ENCODE results near the gene RBM19. TPM values are rescaled to one million over a fixed set of nuclear protein-coding genes. Genes with fewer than 3 reads are reported as not detected.

Gene RBM19
- total RNA-seq, 1 donor from 2014 or later = 36.4 TPM

DNA sequence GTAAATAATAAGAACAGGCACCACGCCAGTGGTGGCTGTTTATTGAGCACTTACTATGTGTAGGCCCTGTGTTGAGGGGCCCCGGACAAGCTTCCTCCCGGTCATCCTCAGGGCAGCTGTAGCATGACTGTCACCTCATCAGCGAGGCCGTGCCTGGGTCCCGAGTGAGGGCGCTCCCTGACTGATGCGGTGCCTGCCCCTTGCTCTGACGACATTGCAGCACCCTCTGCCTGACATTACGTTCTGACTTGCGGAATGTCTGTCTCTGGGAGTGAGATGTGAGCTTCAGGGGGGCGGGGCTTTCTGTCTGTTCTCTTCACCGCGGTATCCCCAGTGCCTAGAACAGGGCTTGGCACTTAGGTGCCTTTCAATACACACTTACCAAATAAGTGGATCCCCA lies 167.6 kb downstream of the RBM19 start:
- TF ChIP-seq, protein P1, sequence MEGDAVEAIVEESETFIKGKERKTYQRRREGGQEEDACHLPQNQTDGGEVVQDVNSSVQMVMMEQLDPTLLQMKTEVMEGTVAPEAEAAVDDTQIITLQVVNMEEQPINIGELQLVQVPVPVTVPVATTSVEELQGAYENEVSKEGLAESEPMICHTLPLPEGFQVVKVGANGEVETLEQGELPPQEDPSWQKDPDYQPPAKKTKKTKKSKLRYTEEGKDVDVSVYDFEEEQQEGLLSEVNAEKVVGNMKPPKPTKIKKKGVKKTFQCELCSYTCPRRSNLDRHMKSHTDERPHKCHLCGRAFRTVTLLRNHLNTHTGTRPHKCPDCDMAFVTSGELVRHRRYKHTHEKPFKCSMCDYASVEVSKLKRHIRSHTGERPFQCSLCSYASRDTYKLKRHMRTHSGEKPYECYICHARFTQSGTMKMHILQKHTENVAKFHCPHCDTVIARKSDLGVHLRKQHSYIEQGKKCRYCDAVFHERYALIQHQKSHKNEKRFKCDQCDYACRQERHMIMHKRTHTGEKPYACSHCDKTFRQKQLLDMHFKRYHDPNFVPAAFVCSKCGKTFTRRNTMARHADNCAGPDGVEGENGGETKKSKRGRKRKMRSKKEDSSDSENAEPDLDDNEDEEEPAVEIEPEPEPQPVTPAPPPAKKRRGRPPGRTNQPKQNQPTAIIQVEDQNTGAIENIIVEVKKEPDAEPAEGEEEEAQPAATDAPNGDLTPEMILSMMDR (IDR thresholded peaks at IDR 0.05) = no peak
- Histone ChIP-seq H3K36me3 (no peaks in the 10 kb centered on the region), H3K27ac (no peak overlapping the region), H3K4me3 (no peak overlapping the region), H3K27me3 (no peaks in the 10 kb centered on the region), H3K4me1 (no peaks in the 10 kb centered on the region), H3K9me3 (no peaks in the 10 kb centered on the region)
- DNase-seq (peak; percentile 44), ATAC-seq (no peak)
- intact Hi-C loops (cut with DNase I) = no loop called here

DNA sequence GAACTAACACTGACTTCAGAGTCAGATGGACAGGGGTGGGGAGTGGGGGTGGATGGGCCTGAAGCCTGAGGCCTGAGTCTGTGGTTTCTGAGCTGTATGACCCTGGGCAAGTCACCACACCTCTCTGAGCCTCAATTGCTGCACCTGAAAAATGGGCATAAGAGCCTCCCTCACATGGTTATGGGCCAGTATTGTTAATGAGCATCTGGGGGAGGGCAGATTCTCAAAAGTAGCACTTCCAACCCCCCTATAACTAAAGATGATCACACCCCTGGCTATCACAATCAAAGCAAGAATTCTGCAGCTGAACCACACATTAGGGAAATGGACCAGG lies 168.6 kb downstream of the RBM19 start:
- H3K4me3 ChIP-seq = no peak overlapping the region
- H3K36me3 ChIP-seq = no peaks in the 10 kb centered on the region
- TF ChIP-seq, protein P1 (IDR thresholded peaks at IDR 0.05) = no peak
- no peak for ATAC-seq
- H3K27me3 ChIP-seq = no peaks in the 10 kb centered on the region
- H3K4me1 ChIP-seq = no peaks in the 10 kb centered on the region
- no peak for DNase-seq
- intact Hi-C loops (cut with DNase I) = no loop called here
- H3K9me3 ChIP-seq = no peaks in the 10 kb centered on the region
- H3K27ac ChIP-seq = no peak overlapping the region

DNA sequence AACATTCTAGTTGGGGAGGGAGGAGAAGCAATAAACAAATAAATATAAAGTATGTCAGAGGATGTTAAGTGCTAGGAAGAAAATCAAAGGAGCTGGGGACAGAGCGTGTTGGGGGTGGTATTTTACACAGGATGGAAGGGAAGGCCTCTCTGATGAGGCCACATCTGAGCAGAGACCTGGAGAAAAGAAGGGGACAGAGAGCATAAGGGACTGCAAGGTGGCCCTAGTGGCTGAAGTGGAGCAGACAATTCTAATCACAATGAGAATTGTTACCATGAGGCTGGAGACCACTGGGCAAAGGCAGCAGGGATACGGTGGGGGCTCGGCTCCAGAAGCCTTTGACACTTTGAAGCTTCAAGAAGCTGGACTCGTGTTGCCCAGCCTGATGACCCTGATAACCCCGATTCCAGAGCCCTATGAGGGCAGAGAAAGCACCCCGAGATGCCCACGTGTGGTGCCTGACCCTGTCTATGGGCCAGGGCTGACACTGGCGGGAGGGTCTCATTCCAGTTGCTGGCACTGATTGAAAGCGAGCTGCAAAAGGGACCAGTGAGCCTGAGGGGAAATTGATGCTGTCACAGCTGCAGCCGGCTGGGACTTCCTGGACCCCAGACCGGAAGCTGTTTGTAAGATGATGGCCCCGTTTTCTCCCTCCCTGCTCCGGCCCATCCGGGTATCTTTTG lies 169.1 kb downstream of the RBM19 start:
- DNase-seq = peak; percentile 40
- intact Hi-C loops (cut with DNase I) = no loop called here

DNA sequence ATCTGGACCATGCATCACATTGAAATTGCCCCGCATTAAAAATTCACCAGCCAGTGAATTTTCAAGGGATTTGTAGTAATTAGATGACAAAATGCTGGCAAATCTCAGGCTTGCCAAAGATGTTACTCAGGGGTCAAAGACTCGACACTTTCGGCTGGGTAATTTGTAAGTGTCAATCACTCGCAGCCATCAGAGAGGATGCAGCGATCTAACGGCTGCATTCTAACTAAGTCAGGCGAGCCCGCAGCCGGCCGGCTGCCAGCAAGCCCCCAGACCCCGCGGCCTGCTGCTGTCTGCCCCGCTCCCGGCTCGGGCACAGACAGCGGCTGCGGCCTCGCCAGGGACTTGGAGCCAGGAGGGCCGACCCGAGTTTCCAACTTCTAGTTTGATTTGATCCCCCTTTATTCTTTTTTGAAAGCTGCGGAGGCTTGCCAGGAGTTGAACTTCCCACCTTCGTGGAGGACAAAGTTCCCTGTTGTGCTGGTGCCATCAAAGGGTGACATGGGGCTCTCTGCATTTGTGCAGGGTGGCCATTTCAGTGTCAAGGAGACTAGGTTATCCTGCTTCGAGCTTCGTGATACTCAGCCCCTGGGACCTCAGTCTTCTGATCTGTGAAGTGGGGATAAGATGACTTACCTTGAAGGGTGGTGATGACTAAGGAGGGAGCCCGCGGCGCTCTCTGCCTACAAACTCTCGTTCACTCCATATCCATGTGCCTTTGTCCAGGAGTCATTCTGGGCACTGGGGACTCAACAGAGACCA lies 169.9 kb downstream of the RBM19 start:
- ATAC-seq (no peak), DNase-seq (peak; percentile 38)
- Histone ChIP-seq H3K9me3 (no peaks in the 10 kb centered on the region), H3K4me3 (no peak overlapping the region), H3K27me3 (no peaks in the 10 kb centered on the region), H3K36me3 (no peaks in the 10 kb centered on the region), H3K4me1 (no peaks in the 10 kb centered on the region), H3K27ac (no peak overlapping the region)
- intact Hi-C loops (cut with DNase I) = no loop called here
- TF ChIP-seq, protein P1 (IDR thresholded peaks at IDR 0.05) = no peak

More for the DNA sequence above, 169.1 kb downstream of the RBM19 start:
- Histone ChIP-seq H3K4me3 (no peak overlapping the region), H3K4me1 (no peaks in the 10 kb centered on the region), H3K9me3 (no peaks in the 10 kb centered on the region), H3K27ac (no peak overlapping the region), H3K27me3 (no peaks in the 10 kb centered on the region), H3K36me3 (no peaks in the 10 kb centered on the region)
- no peak for ATAC-seq
- TF ChIP-seq, protein P1 (IDR thresholded peaks at IDR 0.05) = no peak

DNA sequence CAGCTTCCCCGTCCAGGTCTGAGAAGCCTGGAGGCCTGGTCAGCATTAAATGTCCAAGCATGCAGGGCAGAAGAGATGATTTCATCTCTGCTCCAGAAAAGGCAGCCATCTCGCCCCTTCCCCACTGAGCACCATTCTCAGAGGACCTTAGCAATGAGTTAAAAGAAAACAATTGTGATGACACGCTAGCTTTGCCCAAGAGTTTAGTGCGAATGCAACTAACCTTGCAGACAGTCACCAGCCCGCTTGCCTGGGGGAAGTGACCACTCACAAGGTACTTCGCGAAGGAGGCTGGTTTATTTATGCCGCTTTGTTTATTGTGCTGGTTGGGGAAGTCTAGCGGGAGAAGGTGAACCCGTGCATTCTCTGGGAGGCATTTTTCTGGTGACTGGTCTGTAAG lies 170.7 kb downstream of the RBM19 start:
- no peaks in the 10 kb centered on the region for H3K9me3 ChIP-seq
- TF ChIP-seq, protein P1 (IDR thresholded peaks at IDR 0.05) = no peak
- H3K27me3 ChIP-seq = no peaks in the 10 kb centered on the region
- H3K27ac ChIP-seq = no peak overlapping the region
- H3K36me3 ChIP-seq = no peaks in the 10 kb centered on the region
- no peak overlapping the region for H3K4me3 ChIP-seq
- no peaks in the 10 kb centered on the region for H3K4me1 ChIP-seq
- intact Hi-C loops (cut with DNase I) = no loop called here
- ATAC-seq (no peak), DNase-seq (peak; percentile 23)

Data from upper lobe of right lung (tissue), 1 donor.